Measurements from ENCODE around the gene PTPN20.
"Not testable (repeated sequence)": the region's sequence is repeated elsewhere in the genome, so short reads cannot be mapped to it uniquely, and the experiment has no call there.

- not testable (repeated sequence) for TF ChIP-seq BHLHE40 (IDR thresholded peaks at IDR 0.05; ENCODE audit: low read depth, low read length); CTCF (IDR thresholded peaks at IDR 0.05); EP300 (IDR thresholded peaks at IDR 0.05); POLR2A (IDR thresholded peaks at IDR 0.05; ENCODE audit: low read length); EHMT2 (IDR thresholded peaks at IDR 0.05; ENCODE audit: low read depth); MYC (IDR thresholded peaks at IDR 0.05; ENCODE audit: borderline replicate concordance, low read length); JUN (IDR thresholded peaks at IDR 0.05)
Observed at GRCh38 chr10:46903874-46904273, 7.4 kb upstream of the PTPN20 start.
